Measurements from ENCODE around the gene RHOXF1. TPM values are rescaled to one million over a fixed set of nuclear protein-coding genes. Genes with fewer than 3 reads are reported as not detected.

RHOXF1 gene
- total and polyA plus RNA-seq, 11 donors = 0.38 TPM; not detected in 10

DNA sequence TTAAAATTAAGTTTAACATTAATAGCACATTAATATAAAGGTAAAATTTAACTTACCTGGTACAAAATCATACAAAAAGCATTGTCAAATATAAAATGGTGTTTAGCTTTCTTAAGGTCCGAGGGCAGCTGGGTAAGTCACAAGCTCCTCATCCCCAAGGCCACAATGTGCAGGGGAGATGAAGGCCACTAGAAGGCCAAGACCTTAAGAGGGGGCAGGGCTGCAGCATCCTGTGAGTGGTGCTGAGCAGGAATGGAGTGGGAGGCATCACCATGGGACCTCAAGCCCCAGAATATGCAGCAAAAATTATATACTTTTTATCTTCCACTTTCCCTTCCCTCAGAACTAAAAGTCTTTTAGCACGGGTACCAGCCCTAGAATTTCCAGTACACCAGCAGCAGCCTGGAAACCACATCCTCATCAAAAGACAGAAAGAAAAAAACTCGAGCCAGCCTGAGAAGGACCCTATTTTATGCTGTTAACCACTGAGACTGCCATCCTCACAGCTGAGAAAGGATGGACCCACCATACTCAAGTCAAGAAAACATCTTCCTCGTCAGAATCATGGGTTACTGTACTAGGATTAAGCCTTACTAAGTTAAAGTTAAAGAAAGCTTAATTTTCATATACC, 29.7 kb upstream of the RHOXF1 start:
- no peak overlapping the region for H3K4me3 ChIP-seq
- TF ChIP-seq, protein P1, sequence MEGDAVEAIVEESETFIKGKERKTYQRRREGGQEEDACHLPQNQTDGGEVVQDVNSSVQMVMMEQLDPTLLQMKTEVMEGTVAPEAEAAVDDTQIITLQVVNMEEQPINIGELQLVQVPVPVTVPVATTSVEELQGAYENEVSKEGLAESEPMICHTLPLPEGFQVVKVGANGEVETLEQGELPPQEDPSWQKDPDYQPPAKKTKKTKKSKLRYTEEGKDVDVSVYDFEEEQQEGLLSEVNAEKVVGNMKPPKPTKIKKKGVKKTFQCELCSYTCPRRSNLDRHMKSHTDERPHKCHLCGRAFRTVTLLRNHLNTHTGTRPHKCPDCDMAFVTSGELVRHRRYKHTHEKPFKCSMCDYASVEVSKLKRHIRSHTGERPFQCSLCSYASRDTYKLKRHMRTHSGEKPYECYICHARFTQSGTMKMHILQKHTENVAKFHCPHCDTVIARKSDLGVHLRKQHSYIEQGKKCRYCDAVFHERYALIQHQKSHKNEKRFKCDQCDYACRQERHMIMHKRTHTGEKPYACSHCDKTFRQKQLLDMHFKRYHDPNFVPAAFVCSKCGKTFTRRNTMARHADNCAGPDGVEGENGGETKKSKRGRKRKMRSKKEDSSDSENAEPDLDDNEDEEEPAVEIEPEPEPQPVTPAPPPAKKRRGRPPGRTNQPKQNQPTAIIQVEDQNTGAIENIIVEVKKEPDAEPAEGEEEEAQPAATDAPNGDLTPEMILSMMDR (IDR thresholded peaks at IDR 0.05) = no peak
- no peak for TF ChIP-seq POLR2A (IDR thresholded peaks at IDR 0.05)
- WGBS, 4 donors = 50 to 78% (median 69%) methylated on average over 4 of the region's 4 CpGs
- no peaks in the 10 kb centered on the region for H3K9me3 ChIP-seq
- no peaks in the 10 kb centered on the region for H3K36me3 ChIP-seq
- no peak for ATAC-seq
- H3K27me3 ChIP-seq = peaks cover 0 to 7% (median 0%) of the 10 kb centered on the region in 9 donors
- no peak for DNase-seq
- no peaks in the 10 kb centered on the region for H3K4me1 ChIP-seq
- no peak overlapping the region for H3K27ac ChIP-seq
- intact Hi-C loops (cut with DNase I) = loop anchor here in 3 of 10 donors (5.0 to 10.0 kb wide), 3 partner anchors 51 to 163 kb away; no protein-coding TSS in a partner anchor

DNA sequence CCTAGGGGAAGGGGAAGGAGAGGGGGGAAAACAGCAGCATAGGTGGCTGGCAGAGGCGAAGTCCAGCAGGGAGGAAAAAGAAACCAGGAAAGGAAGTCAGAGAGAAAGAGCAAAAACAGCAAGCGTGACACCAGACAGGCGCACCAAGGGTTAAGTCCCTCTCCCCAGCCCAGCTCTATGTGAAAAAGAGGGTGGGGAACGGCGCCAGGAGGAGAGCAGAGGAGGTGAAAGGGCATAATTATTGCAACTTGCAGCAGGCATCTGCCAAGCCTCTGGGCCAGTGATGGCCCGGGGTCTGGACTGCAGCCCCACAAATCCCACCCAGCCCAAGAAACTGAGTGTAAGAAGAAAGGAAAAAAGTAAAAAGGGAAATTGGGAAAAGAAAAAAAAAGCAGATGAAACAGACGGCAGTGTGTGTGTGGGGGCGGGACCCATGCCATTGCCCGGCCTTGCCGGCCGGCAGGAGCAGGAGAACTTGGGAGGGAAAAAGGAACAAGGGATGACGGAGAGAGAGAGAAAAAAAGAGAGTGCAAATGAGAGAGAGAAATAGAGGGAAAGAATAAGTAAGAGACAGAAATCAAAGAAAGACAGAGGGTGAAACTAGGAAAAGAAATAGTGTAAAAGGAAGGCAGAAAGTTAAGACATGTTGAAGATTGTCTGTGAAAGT, 28.6 kb upstream of the RHOXF1 start:
- 32 to 67% (median 54%) methylated on average over 12 of the region's 12 CpGs for WGBS, 4 donors
- Histone ChIP-seq H3K36me3 (no peaks in the 10 kb centered on the region), H3K27me3 (peaks cover 0 to 7% (median 0%) of the 10 kb centered on the region in 9 donors), H3K4me3 (peak overlapping the region in 3 of 12 donors; percentile 7 to 19 (median 9)), H3K27ac (no peak overlapping the region), H3K9me3 (no peaks in the 10 kb centered on the region), H3K4me1 (no peaks in the 10 kb centered on the region)
- intact Hi-C loops (cut with DNase I) = loop anchor here in 2 of 10 donors (10.0 kb wide), 2 partner anchors 50 to 80 kb away; no protein-coding TSS in a partner anchor
- no peak for ATAC-seq
- DNase-seq = peak in 1 of 5 donors; percentile 35
- TF ChIP-seq, protein P1 (IDR thresholded peaks at IDR 0.05) = no peak
- no peak for TF ChIP-seq POLR2A (IDR thresholded peaks at IDR 0.05)

DNA sequence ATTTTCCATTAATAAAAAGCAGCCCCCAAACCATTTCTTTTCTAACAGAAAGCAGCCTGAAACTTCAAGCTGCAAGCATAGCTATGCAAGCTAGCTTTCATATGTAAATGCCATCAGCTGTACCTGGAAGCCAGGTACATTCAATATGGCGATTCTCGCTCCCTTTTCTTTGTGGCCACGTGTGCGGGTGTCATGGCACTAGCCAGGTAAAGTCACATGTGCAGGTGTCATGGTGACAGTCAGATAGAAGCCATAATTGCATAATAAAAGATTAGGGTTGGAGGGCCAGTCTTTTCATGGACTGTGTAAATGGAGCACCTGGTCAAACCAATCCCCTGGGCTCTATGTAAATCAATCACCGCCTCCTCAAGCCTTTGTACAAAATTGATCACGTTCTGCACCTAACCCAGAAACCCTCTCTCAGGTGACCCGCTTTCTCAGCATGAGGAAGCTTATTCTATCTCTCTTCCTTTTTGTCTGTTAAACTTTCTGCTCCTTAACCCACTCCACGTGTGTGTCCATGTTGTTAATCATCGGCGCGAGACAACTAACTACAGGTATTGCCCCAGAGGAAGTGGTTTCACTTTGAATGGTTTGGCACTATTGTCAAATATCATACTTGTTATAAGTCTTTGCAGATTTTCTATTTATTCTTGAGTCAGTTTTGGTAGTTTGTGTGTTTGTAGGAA, 24.7 kb upstream of the RHOXF1 start:
- Histone ChIP-seq H3K27me3 (peaks cover 0 to 7% (median 0%) of the 10 kb centered on the region in 9 donors), H3K4me1 (no peaks in the 10 kb centered on the region), H3K36me3 (no peaks in the 10 kb centered on the region), H3K9me3 (no peaks in the 10 kb centered on the region), H3K4me3 (no peak overlapping the region), H3K27ac (no peak overlapping the region)
- TF ChIP-seq POLR2A (IDR thresholded peaks at IDR 0.05) = no peak
- TF ChIP-seq, protein P1 (IDR thresholded peaks at IDR 0.05) = no peak
- ATAC-seq = no peak
- DNase-seq = no peak
- intact Hi-C loops (cut with DNase I) = loop anchor here in 2 of 10 donors (10.0 kb wide), 2 partner anchors 46 to 84 kb away; no protein-coding TSS in a partner anchor
- 69 to 90% (median 75%) methylated on average over 11 of the region's 11 CpGs for WGBS, 4 donors

DNA sequence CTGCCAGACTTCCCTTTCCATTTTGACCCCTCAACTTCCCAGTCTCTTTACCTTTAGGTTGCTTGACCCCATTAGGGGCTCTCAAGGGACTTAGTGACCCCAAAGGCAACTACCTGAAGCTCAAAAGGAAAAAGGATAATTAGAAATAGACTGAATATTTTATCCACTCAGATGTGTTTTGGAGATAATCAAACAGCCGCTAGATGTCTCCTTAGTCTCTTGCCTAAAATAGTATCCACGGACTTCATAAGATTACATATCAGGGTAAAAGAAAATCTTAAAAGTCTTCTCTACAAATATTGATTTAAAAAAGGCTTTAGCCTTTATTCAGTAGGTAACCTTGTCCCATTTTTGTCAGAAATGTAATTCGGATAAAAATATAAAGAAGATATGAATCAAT, 21.7 kb upstream of the RHOXF1 start:
- DNase-seq (no peak), ATAC-seq (no peak)
- no peaks in the 10 kb centered on the region for H3K27me3 ChIP-seq
- no peak overlapping the region for H3K27ac ChIP-seq
- WGBS, 4 donors = 47 to 66% (median 62%) methylated on average over 3 of the region's 3 CpGs
- no peaks in the 10 kb centered on the region for H3K9me3 ChIP-seq
- H3K36me3 ChIP-seq = no peaks in the 10 kb centered on the region
- no peak overlapping the region for H3K4me3 ChIP-seq
- no peak for TF ChIP-seq POLR2A (IDR thresholded peaks at IDR 0.05)
- TF ChIP-seq, protein P1 (IDR thresholded peaks at IDR 0.05) = no peak
- intact Hi-C loops (cut with DNase I) = no loop called here
- H3K4me1 ChIP-seq = no peaks in the 10 kb centered on the region
